PC-9 (cell line): ENCODE results near the gene TENM4.

Experiments
- EZH2 ChIP-seq: fragments of 200-600 bp; sonication (generic); IDR thresholded peaks from 2 replicates; pipeline ENCODE4 v1.8.0; 2017; ENCODE audit warnings: antibody characterized with exemption, low read depth
- TF ChIP-seq, protein P1 (sequence below): fragments of 200-600 bp; sonication (generic); conservative IDR thresholded peaks from 2 replicates; pipeline ENCODE4 v1.6.1; 2017; ENCODE audit warnings: mixed run types, antibody characterized with exemption, mild to moderate bottlenecking, moderate library complexity

DNA sequence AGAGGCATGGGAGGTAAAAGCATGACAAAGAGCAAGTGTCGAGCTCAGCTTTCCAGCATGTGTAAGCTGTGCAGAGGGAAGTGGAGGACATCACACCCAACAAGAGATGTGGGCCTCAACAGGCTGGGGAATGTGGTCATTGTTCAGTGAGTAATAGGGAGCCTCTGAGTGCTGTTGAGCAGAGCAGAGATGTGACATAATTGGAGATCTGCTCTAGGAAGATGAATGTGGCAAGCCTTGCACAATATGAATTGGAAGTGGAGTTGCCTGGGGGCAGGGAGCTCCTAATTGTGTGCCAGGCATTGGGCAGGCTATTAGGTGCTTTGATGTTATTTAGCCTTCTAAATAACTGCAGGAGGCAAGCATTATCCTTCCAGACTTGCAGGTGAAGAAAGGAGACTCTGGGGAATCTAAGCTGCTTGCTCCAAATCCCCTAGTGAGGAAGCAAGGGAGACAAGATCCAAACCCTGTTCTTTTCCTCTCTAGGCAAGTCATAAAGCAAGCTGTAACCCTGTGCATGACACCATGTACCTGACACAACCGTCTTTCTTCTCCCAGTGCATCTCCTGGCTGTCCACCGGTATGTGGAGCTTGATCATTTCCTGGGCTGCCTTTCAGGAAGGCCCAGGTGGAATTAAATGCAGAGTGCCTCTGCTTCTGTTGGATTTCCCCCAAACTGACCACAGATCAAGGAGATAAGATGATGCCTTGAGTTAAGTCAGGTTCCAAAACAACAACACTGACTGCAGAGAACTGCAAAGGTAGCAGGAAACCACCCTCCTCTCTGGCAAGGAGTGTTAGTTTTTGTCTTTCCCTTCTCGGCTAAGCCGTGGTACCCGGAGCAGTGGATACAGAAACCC is 221.4 kb downstream of the TENM4 start:
- TF ChIP-seq, protein P1, sequence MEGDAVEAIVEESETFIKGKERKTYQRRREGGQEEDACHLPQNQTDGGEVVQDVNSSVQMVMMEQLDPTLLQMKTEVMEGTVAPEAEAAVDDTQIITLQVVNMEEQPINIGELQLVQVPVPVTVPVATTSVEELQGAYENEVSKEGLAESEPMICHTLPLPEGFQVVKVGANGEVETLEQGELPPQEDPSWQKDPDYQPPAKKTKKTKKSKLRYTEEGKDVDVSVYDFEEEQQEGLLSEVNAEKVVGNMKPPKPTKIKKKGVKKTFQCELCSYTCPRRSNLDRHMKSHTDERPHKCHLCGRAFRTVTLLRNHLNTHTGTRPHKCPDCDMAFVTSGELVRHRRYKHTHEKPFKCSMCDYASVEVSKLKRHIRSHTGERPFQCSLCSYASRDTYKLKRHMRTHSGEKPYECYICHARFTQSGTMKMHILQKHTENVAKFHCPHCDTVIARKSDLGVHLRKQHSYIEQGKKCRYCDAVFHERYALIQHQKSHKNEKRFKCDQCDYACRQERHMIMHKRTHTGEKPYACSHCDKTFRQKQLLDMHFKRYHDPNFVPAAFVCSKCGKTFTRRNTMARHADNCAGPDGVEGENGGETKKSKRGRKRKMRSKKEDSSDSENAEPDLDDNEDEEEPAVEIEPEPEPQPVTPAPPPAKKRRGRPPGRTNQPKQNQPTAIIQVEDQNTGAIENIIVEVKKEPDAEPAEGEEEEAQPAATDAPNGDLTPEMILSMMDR: no peak
- TF ChIP-seq EZH2: no peak
